ENCODE results near the gene UGT1A6.

DNA sequence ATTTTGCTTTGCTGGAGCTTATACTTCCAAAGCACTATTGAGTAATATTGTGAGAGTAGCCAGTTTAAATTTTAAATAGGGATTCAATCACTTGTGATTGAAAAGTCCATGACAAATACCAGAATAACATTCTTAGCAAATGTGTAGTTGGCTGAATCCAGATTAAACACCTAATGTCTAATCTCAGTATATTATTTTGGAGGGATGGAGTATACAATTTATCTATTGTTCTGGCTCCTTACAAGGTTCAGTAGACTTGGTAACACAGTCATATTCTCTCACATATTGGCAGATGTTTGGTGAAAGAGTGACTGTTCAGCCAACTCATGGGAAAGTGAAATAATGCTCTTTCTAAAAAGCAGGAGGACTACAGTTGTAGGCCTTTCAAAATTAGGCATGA, 18.8 kb upstream of the UGT1A6 start:
- TF ChIP-seq MXD4 (CRISPR knock-in tag; IDR thresholded peaks at IDR 0.05; ENCODE audit: borderline replicate concordance) = no peak
- TF ChIP-seq CTCF (IDR thresholded peaks at IDR 0.05) = no peak
- no peak for TF ChIP-seq E2F1 (CRISPR knock-in tag; IDR thresholded peaks at IDR 0.05)
- no peak for TF ChIP-seq CREB1 (CRISPR knock-in tag; IDR thresholded peaks at IDR 0.05)
- TF ChIP-seq NFE2L1 (CRISPR knock-in tag; IDR thresholded peaks at IDR 0.05) = no peak
- no peak for TF ChIP-seq NFATC4 (CRISPR knock-in tag; IDR thresholded peaks at IDR 0.05)
- TF ChIP-seq TP53 (CRISPR knock-in tag; IDR thresholded peaks at IDR 0.05) = no peak
- TF ChIP-seq, protein P1, sequence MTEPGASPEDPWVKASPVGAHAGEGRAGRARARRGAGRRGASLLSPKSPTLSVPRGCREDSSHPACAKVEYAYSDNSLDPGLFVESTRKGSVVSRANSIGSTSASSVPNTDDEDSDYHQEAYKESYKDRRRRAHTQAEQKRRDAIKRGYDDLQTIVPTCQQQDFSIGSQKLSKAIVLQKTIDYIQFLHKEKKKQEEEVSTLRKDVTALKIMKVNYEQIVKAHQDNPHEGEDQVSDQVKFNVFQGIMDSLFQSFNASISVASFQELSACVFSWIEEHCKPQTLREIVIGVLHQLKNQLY (CRISPR knock-in tag; IDR thresholded peaks at IDR 0.05) = no peak
- TF ChIP-seq ZNF512 (CRISPR knock-in tag; IDR thresholded peaks at IDR 0.05; ENCODE audit: borderline replicate concordance) = no peak
- TF ChIP-seq HMGA2 (CRISPR knock-in tag; IDR thresholded peaks at IDR 0.05) = no peak
- TF ChIP-seq ZNF138 (CRISPR knock-in tag; conservative IDR thresholded peaks at IDR 0.05) = no peak
